ENCODE measurements around the gene MYLK.

MYLK gene

GRCh38 chr3:123792473-123793201 is 91.5 kb downstream of the MYLK start:
- no peak for DNase-seq (ENCODE audit: low read depth in 2 of 2)

GRCh38 chr3:123791898-123792297 is 92.2 kb downstream of the MYLK start:
- DNase-seq (ENCODE audit: low read depth in 2 of 2), result no peak

GRCh38 chr3:123791417-123791816 is 92.7 kb downstream of the MYLK start:
- DNase-seq (ENCODE audit: low read depth in 2 of 2), result peak; percentile 68 to 69

GRCh38 chr3:123791073-123791370 is 93.1 kb downstream of the MYLK start:
- DNase-seq (ENCODE audit: low read depth in 2 of 2), result no peak

- DNase-seq (ENCODE audit: low read depth in 2 of 2), result no peak
Measured at GRCh38 chr3:123790254-123791072, 93.7 kb downstream of the MYLK start.

GRCh38 chr3:123789760-123790159 is 94.4 kb downstream of the MYLK start:
- peak; percentile 86 to 88 for DNase-seq (ENCODE audit: low read depth in 2 of 2)

GRCh38 chr3:123789160-123789559 is 95.0 kb downstream of the MYLK start:
- no peak for DNase-seq (ENCODE audit: low read depth in 2 of 2)

GRCh38 chr3:123788710-123789109 is 95.4 kb downstream of the MYLK start:
- DNase-seq (ENCODE audit: low read depth in 2 of 2), result no peak

- DNase-seq (ENCODE audit: low read depth in 2 of 2), result no peak
Measured at GRCh38 chr3:123787133-123787532, 97.0 kb downstream of the MYLK start.

GRCh38 chr3:123785602-123786001 is 98.5 kb downstream of the MYLK start:
- no peak for DNase-seq (ENCODE audit: low read depth in 2 of 2)

GRCh38 chr3:123783811-123784210 is 100.3 kb downstream of the MYLK start:
- no peak for DNase-seq (ENCODE audit: low read depth in 2 of 2)

GRCh38 chr3:123783050-123783689 is 101.0 kb downstream of the MYLK start:
- DNase-seq (ENCODE audit: low read depth in 2 of 2), result no peak

GRCh38 chr3:123782488-123782887 is 101.6 kb downstream of the MYLK start:
- DNase-seq (ENCODE audit: low read depth in 2 of 2), result no peak

- no peak for DNase-seq (ENCODE audit: low read depth in 2 of 2)
Measured at GRCh38 chr3:123781571-123782275, 102.4 kb downstream of the MYLK start.

- no peak for DNase-seq (ENCODE audit: low read depth in 2 of 2)
Measured at GRCh38 chr3:123781138-123781537, 103.0 kb downstream of the MYLK start.

- DNase-seq (ENCODE audit: low read depth in 2 of 2), result no peak
Measured at GRCh38 chr3:123780656-123781055, 103.5 kb downstream of the MYLK start.

- no peak for DNase-seq (ENCODE audit: low read depth in 2 of 2)
Measured at GRCh38 chr3:123779655-123780231, 104.4 kb downstream of the MYLK start.

GRCh38 chr3:123778991-123779622 is 105.0 kb downstream of the MYLK start:
- no peak for DNase-seq (ENCODE audit: low read depth in 2 of 2)

- DNase-seq (ENCODE audit: low read depth in 2 of 2), result no peak
Measured at GRCh38 chr3:123778525-123778924, 105.6 kb downstream of the MYLK start.

GRCh38 chr3:123776071-123776782 is 107.9 kb downstream of the MYLK start:
- DNase-seq (ENCODE audit: low read depth in 2 of 2), result no peak

GRCh38 chr3:123774474-123774873 is 109.7 kb downstream of the MYLK start:
- DNase-seq (ENCODE audit: low read depth in 2 of 2), result no peak

All from fibroblast of skin of left quadriceps (primary cell).